Measurements from ENCODE around the gene JAM3.

DNA sequence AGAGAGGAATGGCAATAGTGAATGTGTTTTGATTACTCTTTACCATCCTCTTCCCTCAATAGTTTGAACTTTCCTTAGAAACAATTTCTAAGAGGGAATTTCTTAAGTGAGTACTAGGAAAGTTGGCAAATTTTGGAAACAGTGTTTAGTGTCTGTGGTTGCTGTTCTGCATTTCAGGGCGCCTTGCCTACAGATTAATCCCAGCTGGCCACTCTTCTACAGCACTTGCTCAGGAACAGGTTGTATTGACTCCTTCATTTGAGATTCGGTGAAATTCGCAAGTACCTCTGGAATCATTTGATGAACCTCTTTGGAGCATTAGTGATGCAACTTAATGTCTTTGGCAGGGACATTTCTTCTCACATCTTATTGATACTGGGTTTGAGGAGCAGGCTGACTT, 28.3 kb downstream of the JAM3 start:
- TF ChIP-seq, protein P1, sequence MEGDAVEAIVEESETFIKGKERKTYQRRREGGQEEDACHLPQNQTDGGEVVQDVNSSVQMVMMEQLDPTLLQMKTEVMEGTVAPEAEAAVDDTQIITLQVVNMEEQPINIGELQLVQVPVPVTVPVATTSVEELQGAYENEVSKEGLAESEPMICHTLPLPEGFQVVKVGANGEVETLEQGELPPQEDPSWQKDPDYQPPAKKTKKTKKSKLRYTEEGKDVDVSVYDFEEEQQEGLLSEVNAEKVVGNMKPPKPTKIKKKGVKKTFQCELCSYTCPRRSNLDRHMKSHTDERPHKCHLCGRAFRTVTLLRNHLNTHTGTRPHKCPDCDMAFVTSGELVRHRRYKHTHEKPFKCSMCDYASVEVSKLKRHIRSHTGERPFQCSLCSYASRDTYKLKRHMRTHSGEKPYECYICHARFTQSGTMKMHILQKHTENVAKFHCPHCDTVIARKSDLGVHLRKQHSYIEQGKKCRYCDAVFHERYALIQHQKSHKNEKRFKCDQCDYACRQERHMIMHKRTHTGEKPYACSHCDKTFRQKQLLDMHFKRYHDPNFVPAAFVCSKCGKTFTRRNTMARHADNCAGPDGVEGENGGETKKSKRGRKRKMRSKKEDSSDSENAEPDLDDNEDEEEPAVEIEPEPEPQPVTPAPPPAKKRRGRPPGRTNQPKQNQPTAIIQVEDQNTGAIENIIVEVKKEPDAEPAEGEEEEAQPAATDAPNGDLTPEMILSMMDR (IDR thresholded peaks at IDR 0.05) = no peak
- no peak for TF ChIP-seq EZH2phosphoT487 (IDR thresholded peaks at IDR 0.05)
